K562 (cell line): ENCODE data around the gene ERP44.

Source experiments
- CBX5 ChIP-seq: IDR thresholded peaks from 2 replicates; pipeline ENCODE4 v1.6.1; 2014; ENCODE audit warnings: low read depth, borderline replicate concordance
- CTCF ChIP-seq, 3 experiments: IDR thresholded peaks in 2 of 3; conservative IDR thresholded peaks in 1 of 3; 2 replicates each; pipeline ENCODE4 v1.5.1; 2011 to 2012; ENCODE audit warnings: low read length in 3 of 3, mild to moderate bottlenecking in 3 of 3, control low read depth in 2 of 3, improper control_type of control experiment in 1 of 3, inconsistent platforms in 1 of 3, low read depth in 1 of 3, mixed read lengths in 1 of 3, moderate library complexity in 1 of 3; ENCODE audit not compliant: insufficient read depth in 2 of 3
- E2F6 ChIP-seq, 2 experiments: IDR thresholded peaks; 2 replicates each; pipeline ENCODE4 v1.6.1; 2011; ENCODE audit warnings: borderline replicate concordance in 1 of 2, control low read depth in 1 of 2, low read depth in 1 of 2, low read length in 1 of 2, mild to moderate bottlenecking in 1 of 2, mixed read lengths in 1 of 2, moderate library complexity in 1 of 2; ENCODE audit not compliant: insufficient read depth in 1 of 2, insufficient read length in 1 of 2, poor library complexity in 1 of 2, severe bottlenecking in 1 of 2; ENCODE audit errors: extremely low read depth in 1 of 2
- FOXJ3 ChIP-seq: sonication (generic); formaldehyde crosslinking; IDR thresholded peaks from 2 replicates; pipeline ENCODE4 v1.4.0; 2020; ENCODE audit warnings: mild to moderate bottlenecking, missing genetic modification reagents
- HNRNPH1 ChIP-seq: fragments of 200-400 bp; formaldehyde crosslinking; optimal IDR thresholded peaks from 2 replicates; pipeline ENCODE3; 2017; ENCODE audit warnings: low read depth, mild to moderate bottlenecking, low read length, moderate library complexity
- KDM5B ChIP-seq: fragments of 200-600 bp; sonication (generic); IDR thresholded peaks from 2 replicates; pipeline ENCODE4 v1.6.1; 2012; ENCODE audit warnings: low read depth, mild to moderate bottlenecking, moderate library complexity, low read length, control low read depth, inconsistent platforms; ENCODE audit not compliant: insufficient replicate concordance
- MAFK ChIP-seq: IDR thresholded peaks from 2 replicates; pipeline ENCODE4 v1.6.1; 2011; ENCODE audit warnings: low read length, improper control_type of control experiment
- MYC ChIP-seq, 2 experiments: fragments of 250-450 bp in 1 of 2; sonication (Bioruptor Pico) in 1 of 2; IDR thresholded peaks; 2 replicates each; pipeline versions ENCODE4 v1.5.1 to v1.6.1; 2012 to 2021; ENCODE audit warnings: low read depth in 2 of 2, borderline replicate concordance in 1 of 2, improper control_type of control experiment in 1 of 2, low read length in 1 of 2, mild to moderate bottlenecking in 1 of 2, moderate library complexity in 1 of 2
- NFATC3 ChIP-seq: fragments of 450-650 bp; IDR thresholded peaks from 2 replicates; pipeline ENCODE4 v1.6.1; 2017; ENCODE audit warnings: mild to moderate bottlenecking
- NFYB ChIP-seq: IDR thresholded peaks from 2 replicates; pipeline ENCODE4 v1.6.1; 2011; ENCODE audit warnings: mild to moderate bottlenecking, moderate library complexity; ENCODE audit not compliant: insufficient read length; ENCODE audit errors: extremely low read depth
- POLR2A ChIP-seq: fragments of 450-650 bp; conservative IDR thresholded peaks from 2 replicates; pipeline ENCODE4 v1.6.1; 2016
- RAD21 ChIP-seq, 2 experiments: fragments of 250-450 bp in 1 of 2; fragments of 450-650 bp in 1 of 2; sonication (Bioruptor Pico) in 1 of 2; formaldehyde crosslinking in 1 of 2; IDR thresholded peaks in 1 of 2; conservative IDR thresholded peaks in 1 of 2; 2 replicates each; pipeline versions ENCODE4 v1.4.0 to v1.8.0; 2020 to 2022; ENCODE audit warnings: mild to moderate bottlenecking in 2 of 2, moderate library complexity in 1 of 2
- YY1 ChIP-seq, 3 experiments: IDR thresholded peaks; 2 replicates each; pipeline ENCODE4 v1.6.1; 2011; ENCODE audit warnings: low read length in 2 of 3, mild to moderate bottlenecking in 2 of 3, moderate library complexity in 2 of 3, borderline replicate concordance in 1 of 3, control low read depth in 1 of 3, low read depth in 1 of 3; ENCODE audit not compliant: insufficient read depth in 3 of 3, insufficient replicate concordance in 2 of 3, control insufficient read depth in 1 of 3, insufficient read length in 1 of 3; ENCODE audit errors: extremely low read depth in 1 of 3
- ZNF449 ChIP-seq: fragments of 250-450 bp; sonication (Bioruptor Pico); IDR thresholded peaks from 2 replicates; pipeline ENCODE4 v1.8.0; 2022; ENCODE audit warnings: moderate library complexity, mild to moderate bottlenecking, inconsistent platforms

GRCh38 chr9:99936947-99937587 is 161.7 kb downstream of the ERP44 start:
- no peak for TF ChIP-seq CBX5
- no peak for TF ChIP-seq FOXJ3 (CRISPR knock-in tag)
- TF ChIP-seq CTCF (IDR thresholded peaks at IDR 0.05 in 2 of 3, conservative IDR thresholded peaks at IDR 0.05 in 1 of 3; ENCODE audit: insufficient read depth in 2 of 3, low read depth in 1 of 3, low read length in 3 of 3), result no peak
- TF ChIP-seq HNRNPH1, result no peak
- TF ChIP-seq ZNF449 (CRISPR knock-in tag), result no peak
- no peak for TF ChIP-seq YY1 (IDR thresholded peaks at IDR 0.05; ENCODE audit: borderline replicate concordance in 1 of 3, control insufficient read depth in 1 of 3, extremely low read depth in 1 of 3, insufficient read depth in 3 of 3, insufficient read length in 1 of 3, insufficient replicate concordance in 2 of 3, low read depth in 1 of 3, low read length in 2 of 3)
- no peak for TF ChIP-seq RAD21 (CRISPR knock-in tag; conservative IDR thresholded peaks at IDR 0.05 in 1 of 2, IDR thresholded peaks at IDR 0.05 in 1 of 2)
- TF ChIP-seq MYC (IDR thresholded peaks at IDR 0.05; ENCODE audit: low read depth, low read length), result no peak
- TF ChIP-seq MYC (CRISPR knock-in tag; IDR thresholded peaks at IDR 0.05; ENCODE audit: borderline replicate concordance, low read depth), result no peak
- TF ChIP-seq KDM5B, result no peak
- no peak for TF ChIP-seq NFYB
- no peak for TF ChIP-seq E2F6 (IDR thresholded peaks at IDR 0.05; ENCODE audit: borderline replicate concordance in 1 of 2, extremely low read depth in 1 of 2, insufficient read depth in 1 of 2, insufficient read length in 1 of 2, low read depth in 1 of 2, low read length in 1 of 2, poor library complexity in 1 of 2, severe bottlenecking in 1 of 2)
- no peak for TF ChIP-seq NFATC3
- no peak for TF ChIP-seq POLR2A
- TF ChIP-seq MAFK, result no peak
